Stimulated activated naive CD4-positive, alpha-beta T cell (primary cell): ENCODE results near the gene WDSUB1.

Experiments
- DNase-seq, 6 experiments: peaks; one replicate each; lab custom pipeline; 2025; lab: John Stamatoyannopoulos, UW

WDSUB1 gene

DNA sequence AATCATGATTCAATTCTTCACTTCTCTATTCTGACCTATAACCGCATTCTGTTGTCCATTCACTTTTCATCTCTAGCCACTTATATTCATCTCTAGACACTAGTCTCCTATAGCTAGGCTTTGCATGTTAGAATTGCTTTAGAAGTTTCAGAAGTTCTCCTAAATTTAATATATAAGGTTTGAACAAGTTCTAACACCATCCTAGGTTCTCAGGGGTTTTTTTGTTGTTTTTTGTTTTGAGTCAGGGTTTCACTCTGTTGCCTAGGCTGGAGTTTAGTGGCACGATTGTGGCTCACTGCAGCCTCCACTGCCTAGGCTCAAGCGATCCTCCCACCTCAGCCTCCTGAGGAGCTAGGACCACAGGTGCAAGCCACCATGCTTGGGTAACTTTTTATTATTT is 19.9 kb downstream of the WDSUB1 start:
- DNase-seq: no peak

DNA sequence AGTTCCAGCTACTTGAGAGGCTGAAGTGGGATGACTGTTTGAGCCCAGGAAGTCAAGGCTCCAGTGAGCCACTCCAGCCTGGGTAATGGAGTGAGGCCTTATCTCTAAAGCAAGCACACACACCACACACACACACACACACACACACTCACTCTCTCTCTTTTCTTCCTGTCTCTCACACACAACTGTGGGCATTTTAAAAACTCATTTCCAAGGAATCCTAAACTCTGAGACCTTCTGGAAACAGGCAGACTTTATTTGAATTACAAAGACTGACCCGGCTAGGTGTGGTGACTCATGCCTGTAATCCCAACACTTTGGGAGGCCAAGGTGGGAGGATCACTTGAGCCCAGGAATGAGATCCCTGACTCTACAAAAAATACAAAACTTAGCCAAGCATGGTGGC is 21.3 kb downstream of the WDSUB1 start:
- DNase-seq: no peak

DNA sequence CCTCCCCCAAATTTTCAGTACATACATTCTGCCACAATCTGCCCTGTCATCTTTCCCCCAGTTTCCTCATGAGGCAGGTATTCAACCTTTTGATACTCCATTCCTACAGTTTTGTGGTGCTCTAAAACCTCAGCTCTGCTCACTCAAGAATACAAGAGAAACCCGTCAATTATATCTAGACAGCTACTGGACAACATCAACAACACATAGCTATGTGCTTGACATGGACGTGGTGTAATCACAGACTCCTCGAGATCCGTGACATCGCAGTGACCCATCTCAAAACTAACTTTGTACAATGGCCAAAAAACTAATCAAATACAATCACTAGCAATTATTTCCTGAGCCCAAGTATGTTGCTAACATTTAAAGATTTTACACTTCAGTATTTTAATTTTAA is 23.6 kb downstream of the WDSUB1 start:
- DNase-seq: no peak

DNA sequence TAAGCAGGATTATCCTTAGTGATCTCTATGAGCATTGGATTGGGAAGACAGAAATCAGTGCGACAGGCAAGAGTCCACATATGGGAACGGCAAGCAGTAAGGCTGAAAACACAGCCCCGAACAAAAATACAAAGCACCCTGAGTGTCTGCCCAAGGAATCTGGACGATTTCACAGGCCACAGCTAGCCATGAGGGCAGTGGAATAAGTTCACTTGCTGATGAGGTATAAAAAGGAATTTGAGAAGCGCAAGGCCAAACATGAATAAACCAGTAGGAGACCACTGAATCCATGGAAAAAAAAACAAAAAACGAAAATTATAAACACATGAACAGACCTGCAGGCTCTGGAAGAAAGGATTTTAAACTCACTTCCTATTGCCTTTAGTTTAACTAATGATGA is 24.3 kb downstream of the WDSUB1 start:
- DNase-seq: no peak

DNA sequence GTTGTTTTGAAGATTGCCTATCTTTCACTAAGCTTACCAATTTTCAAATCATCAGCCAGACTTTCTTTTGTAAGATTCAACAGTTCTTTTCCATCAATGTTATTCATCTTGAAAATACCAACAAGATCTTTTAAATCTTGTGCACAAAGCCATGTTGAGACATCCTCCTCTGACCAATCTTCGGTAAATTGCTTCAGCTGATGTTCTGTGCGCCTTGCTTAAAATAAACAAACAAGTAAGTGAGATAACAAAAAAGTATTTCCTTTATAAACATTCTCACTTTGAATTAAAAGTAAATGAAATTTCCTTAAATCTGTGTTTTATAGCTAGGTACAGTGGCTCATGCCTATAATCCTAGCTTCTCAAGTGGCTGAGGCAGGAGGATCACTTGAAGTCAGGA is 30.3 kb downstream of the WDSUB1 start:
- DNase-seq: no peak

DNA sequence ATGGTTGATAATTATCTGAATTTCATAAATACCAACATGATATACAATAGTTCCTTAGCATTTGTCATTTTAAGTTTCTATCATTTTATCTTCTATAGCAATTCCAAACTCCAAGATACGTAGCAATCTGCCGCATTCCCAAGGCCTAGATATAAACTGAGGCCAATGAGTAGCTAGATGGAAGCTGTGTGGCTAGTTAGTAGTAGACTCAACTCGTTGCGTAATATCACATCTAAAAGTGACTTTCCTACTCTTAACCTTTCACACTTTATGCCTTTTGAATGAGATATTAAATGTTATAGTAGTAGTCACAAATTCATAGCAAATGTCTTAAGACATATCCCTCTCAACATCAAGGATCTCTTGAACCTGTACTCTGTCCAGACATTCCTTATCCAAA is 33.6 kb downstream of the WDSUB1 start:
- DNase-seq: no peak

DNA sequence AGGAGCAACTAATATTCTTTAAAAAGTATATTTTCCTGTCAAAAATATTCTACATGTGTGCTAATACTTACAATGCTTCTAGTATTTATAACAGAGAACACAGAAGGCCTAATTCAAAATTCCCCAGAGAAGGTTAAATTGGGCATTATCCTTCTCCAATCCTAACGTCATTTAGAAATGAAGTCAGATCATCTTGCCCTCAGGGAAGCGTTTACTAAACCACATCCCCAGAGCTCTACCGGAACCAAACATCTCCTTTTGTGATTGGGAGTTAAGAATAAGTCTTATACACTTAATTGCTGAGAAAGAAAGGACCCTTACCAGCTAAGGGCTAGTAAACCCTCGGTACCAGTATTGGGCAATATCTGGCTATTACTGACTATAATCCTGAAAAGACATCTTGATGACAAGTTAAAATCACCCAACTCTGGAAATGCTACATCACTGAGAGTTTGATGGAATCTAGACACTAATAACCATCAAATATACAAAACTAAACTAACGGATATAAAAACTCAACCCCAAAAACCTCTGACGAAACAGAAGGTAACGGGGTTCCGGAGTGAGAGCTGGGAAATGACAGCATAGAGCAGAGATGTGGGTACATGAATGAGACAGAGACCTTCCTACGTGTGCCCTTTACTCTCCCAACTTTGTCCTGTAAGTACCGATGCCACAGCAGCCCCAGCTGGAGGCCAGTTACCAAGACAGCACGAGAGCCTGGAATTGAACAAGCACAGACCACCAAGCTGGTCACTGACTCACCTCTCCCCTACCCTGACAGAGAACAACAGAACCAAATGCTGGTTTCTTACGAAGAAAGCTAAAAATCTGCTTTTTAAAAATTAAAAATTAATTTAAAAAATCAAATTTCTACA is 35.0 kb downstream of the WDSUB1 start:
- no peak for DNase-seq

DNA sequence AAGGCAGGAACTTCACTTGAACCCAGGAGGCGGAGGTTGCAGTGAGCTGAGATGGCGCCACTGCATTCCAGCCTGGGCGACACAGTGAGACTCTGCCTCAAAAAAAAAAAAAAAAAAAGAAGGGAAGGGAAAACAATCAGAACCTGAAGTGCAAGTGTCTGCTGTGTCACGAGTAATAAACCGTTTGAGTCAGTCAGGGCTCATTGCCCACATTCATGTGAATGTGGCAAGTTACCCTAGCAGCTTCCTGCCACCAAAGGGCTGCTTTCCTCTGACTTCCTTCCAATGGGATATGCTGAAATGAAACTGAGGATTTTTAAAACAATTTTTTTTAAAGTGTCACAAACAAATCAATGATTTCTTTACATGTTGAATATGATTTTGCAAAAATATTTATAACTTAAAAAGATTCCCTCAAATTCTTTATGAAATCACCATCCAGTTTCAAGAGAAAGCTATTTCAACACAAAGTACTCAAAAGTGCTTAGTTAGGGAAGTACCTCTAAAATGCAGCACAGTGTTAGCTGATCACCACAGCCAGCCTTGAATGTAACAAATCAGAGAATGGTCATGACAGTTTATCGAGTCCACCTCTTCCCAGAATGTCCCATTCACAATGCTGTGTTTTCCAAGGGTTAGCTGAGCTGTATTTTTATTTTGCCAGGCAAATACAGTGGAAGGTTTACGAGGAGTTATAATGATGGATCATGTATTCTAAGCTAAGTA is 36.4 kb downstream of the WDSUB1 start:
- DNase-seq: no peak

DNA sequence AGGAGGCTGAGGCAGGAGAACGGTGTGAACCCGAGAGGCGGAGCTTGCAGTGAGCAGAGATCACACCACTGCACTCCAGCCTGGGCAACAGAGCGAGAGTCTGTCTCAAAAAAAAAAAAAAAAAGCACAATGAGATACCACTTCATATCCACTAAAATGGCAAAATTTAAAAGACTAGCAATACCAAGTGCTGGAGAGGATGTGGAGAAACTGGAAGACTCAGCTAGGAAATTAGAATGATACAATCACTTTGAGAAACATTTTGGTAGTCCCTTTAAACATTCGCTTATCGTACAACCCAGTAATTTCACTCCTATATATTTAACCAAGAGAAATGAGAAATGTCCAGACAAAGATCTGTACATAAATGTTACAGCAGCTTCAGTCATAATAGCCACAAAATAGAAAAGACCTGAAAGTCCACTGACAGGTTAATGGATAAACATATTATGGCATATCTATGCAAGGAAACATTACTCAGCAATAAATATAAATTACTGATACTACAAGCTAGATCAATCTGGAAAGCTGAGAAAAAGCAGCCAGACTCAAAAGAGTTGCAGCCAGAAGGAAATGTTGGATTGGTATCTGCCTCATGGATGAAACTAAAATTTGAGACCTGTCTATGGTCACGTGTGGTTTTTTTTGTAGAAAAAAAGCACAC is 40.0 kb downstream of the WDSUB1 start:
- DNase-seq: no peak

DNA sequence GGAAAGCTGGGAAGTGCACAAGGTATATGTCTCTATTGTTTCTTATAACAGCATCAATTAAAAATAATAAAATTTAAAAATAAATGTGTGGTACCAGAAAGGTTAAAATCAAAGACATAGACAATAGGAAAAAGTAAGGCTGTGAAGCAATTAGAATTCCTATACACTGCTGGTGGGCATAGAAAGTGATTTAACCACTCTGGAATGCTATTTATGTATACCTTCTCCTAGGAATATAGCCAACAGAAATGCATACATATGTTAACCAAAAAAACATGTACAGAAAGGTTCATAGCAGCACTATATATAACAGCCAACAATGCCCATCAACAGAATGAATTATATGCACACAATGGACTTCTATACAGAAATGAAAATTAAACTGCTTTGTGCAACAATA is 43.0 kb downstream of the WDSUB1 start:
- no peak for DNase-seq

DNA sequence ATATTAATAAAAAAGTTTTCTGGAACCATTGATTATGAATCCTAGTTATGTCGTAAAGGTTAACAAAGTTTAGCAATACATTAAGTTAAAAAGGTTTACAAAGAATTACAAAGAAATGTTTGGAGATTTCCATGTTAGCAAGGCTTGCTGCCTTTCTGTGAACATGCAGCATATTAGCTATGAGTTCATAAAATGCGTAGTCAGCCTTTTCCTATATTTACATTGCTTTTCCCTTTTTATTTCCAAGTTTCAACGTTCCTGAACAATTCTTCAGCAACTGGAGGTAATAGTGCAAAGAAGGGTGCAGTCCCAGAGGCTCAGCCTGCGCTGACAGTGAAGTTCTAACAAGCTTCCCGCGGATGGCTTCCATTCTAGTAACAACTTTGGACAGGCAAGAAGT is 51.6 kb downstream of the WDSUB1 start:
- DNase-seq: no peak

DNA sequence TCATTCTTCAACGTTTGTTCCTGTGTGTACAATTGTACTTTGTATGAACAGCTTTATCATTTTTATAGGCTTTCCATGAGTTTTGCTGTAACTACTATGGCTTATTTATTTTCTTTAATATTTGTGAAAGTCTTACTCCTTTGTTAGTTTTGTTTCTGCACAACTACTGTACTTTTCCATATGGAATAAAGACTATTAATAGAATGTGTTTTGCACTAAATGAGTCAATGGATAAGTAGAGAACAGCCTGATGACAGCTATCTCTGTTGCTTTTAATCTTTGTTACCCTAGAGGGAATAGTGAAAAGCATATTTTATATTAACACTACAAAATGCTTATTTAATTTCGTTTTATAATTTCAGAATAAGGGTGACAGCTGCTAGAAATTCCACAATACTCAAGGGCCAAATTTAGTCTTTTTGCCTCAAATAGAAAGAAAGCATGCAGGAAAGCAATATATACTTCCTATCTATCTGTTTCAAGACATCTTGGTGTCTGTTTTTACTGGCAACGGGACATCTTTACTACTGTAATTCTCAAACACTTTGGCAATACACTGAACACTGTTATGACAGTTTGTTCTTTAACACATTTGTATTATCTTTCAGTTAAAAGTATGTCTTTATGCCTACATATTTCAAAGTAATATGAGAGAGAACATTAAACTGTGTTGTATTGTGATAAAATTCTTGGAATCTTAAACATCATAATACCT is 53.9 kb downstream of the WDSUB1 start:
- DNase-seq: no peak

DNA sequence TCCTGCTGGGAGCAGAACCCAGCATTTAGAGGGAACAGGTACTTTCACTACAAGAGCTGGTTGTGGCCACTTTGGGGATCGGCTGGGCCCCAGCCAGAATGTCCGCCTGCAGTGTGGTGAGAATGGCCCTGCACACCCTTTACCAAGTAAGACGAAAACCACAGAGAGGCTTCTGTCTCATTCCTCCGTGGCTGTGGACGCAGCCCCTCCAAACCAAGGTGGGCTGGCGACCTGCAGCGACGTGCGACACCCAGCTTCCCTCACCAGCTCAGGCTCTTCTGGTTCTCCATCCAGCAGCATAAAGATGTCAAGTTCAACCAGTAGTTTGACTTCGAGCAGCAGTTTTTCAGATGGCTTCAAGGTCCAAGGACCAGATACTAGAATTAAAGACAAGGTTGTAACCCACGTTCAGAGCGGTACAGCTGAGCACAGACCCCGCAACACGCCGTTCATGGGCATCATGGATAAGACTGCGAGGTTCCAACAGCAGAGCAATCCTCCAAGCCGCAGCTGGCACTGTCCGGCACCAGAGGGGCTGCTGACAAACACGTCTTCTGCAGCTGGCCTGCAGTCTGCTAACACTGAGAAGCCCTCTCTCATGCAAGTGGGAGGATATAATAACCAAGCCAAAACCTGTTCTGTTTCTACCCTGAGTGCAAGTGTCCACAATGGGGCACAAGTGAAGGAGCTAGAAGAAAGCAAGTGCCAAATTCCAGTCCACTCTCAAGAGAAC is 56.2 kb downstream of the WDSUB1 start:
- no peak for DNase-seq

DNA sequence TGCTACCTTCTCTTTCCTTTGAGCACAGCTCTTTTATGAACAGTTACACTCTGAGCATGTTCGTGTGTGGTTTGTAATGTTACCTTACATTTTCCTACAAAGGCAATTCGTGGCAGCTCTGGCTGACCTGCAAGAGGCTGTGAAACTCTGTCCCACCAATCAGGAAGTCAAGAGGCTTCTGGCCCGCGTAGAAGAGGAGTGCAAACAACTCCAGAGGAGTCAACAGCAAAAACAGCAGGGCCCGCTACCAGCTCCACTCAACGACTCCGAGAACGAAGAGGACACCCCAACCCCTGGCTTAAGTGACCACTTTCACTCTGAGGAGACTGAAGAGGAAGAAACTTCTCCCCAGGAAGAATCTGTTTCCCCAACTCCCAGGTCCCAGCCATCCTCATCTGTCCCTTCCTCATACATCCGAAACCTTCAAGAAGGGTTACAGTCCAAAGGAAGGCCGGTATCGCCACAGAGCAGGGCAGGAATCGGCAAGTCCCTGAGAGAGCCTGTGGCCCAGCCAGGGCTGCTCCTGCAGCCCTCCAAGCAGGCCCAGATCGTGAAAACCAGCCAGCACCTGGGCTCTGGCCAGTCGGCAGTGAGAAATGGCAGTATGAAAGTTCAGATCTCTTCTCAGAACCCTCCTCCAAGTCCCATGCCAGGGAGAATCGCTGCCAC is 56.9 kb downstream of the WDSUB1 start:
- DNase-seq: no peak

DNA sequence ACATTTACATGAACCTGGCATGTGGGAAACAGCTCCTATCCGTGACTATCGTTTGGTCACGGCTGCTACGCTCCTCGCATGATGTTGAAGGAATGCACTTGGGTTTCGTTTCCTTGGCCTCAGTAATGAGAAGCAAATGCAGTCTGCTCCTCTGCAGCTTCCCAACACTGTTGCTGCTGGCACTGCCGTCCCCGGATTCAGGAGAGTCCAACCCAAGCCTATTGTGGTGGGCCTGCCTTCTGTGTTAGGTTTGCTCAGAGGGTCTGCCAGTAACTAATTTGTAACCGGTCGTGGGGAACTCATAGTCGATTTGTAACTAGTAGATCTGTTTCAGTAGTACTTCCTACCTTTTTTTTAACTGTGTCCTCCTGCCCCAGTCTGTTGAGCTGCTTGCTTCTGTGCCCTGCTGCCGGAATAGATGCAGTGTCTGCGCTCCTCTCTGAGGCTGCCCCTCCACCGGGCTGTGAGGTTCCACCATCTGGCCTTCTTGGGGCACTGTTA is 58.4 kb downstream of the WDSUB1 start:
- no peak for DNase-seq

DNA sequence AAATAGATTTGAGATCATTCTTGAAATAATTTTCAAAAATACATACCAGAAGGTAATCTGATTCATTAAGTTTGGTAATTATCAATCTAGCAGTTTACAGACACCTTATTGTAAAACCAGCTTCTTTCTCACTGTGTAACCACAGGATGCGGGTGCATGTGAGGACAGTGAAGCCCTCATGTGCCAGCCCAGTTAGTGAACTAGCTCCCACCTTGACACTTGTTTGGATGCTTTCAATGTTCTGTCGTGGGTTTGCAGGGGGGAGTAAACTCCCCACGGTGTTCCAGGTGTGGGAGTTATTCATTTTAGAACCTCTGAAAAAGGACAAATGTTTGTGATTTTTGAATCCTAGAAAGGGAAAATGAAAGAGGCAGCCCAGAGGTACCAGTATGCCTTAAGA is 59.0 kb downstream of the WDSUB1 start:
- no peak for DNase-seq

DNA sequence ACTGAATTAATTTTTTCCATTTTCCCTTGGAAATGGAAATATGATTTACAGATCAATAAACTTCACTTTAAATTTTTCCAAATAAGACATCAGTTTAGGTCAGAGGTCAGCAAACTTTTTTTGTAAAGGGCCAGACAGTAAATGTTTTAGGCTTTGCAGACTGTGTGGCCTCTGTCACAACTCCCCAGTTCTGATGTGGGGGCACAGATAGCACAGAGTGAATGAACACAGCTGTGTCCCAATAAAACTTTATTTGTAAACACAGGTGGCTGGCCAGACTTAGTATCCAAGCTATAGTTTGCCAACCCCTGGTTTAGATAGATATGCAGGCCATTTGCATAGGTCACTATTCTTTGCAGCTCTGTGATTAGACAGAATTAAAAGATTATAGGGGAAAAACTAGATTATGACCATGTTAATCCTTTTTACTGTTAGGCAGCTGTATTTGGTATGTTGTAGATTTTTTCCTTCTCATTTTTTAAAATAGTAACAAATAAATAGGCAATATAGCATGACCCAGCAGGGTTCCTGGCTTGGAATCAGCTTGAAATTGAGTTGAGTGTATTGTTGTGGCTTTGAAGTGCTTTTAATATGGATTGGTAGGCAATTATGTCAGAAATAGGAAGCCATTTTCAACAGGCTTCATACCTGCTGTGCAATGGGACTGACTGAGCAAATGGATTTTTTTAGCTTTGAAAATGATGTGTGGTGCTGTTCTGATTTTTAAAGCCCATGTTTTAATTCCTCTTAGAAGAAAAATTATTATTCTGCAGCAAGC is 59.7 kb downstream of the WDSUB1 start:
- no peak for DNase-seq

DNA sequence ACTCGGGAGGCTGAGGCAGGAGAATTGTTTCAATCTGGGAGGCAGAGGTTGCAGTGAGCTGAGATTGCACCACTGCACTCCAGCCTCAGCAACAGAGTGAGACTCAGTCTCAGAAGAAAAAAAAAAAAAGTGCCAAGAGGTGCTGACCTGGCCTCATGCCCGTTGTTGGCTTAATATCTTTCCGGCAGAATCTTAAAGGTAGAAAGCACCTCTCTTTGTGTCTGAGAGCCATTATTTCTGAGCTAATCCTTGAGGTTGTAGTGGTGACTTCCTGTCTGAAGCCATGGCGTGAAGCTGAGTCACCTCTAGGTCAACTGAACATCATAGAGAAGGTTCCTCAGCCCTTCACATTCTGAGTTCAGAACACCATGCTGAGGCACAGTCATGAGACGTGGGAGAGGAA is 60.4 kb downstream of the WDSUB1 start:
- DNase-seq: no peak

DNA sequence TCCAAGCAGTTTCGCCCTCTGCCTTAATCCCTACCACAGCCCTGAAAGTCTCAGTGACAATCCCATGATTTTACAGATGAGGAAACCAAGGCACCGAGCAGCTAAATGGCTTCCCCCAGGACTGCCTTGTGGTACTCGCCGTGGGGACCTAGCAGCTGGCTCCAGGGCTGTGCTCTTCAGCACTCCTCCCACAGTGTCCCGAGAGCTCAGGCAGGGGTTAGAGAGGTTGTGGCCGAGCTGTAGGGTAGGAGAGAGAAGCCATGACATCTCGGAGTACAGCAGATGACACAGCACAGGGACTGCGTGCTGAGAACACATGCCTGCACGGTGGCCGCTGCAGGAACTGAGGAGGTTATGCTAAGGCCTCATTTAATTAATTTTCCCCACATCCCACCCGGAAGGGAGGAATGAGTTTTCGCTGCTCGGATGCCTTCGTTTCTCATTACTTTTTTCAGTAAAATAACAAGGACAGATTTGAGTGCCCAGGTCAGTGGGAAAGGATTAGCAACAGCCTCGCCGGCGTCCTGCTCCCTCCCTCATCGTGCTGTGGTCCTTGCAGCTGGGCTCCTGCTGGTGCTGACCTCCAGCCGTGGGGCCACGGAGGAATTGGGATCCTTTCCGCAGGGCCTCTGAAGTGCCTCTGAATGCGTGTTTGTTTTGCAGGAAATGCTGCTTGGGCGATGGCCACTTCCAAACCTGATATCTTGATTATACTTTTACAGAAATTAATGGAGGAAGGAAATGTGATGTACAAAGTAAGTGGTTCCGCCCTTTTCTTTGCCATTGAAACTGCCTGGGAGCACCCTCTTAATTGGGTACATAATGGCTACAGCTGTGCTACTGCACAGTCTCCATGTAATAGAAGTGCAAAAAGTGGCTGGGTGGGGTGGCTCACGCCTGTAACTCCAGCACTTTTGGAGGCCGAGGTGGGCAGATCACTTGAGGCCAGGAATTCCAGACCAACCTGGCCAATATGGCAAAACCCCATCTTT is 61.2 kb downstream of the WDSUB1 start:
- no peak for DNase-seq
